Thyroid gland (tissue), 4 donors: Measurements from ENCODE around the gene C5orf63.

Experiments
- POLR2A ChIP-seq, 2 donors: fragments of 450-650 bp; IDR thresholded peaks; one replicate each; pipeline ENCODE4 v1.6.1; 2017; ENCODE audit warnings: antibody characterized with exemption in 2 of 2, mild to moderate bottlenecking in 2 of 2, moderate library complexity in 1 of 2
- TF ChIP-seq, protein P1 (sequence below), 6 experiments: fragments of 200-600 bp in 3 of 6; fragments of 450-650 bp in 3 of 6; sonication (generic) in 3 of 6; IDR thresholded peaks; one replicate each; pipeline ENCODE4 v1.5.1; 2016 to 2019; ENCODE audit warnings: antibody characterized with exemption in 6 of 6, mild to moderate bottlenecking in 2 of 6, inconsistent platforms in 1 of 6, moderate library complexity in 1 of 6

DNA sequence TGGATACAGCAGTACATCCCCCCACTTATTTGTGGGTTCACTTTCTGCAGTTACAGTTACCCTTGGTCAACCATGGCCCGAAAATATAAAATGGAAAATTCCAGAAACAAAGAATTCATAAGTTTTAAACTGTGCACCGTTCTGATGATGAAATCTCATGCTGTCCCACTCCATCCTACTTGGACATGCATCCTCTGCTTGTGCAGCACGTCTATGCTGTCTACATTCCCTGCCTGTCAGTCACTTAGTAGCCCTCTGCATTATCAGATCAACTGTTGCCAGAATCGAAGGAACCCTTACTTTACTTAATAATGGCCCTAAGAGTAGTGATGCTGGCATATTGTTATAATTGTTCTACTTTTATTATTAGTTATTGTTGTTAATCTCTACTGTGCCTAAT, 57.6 kb downstream of the C5orf63 start:
- TF ChIP-seq, protein P1, sequence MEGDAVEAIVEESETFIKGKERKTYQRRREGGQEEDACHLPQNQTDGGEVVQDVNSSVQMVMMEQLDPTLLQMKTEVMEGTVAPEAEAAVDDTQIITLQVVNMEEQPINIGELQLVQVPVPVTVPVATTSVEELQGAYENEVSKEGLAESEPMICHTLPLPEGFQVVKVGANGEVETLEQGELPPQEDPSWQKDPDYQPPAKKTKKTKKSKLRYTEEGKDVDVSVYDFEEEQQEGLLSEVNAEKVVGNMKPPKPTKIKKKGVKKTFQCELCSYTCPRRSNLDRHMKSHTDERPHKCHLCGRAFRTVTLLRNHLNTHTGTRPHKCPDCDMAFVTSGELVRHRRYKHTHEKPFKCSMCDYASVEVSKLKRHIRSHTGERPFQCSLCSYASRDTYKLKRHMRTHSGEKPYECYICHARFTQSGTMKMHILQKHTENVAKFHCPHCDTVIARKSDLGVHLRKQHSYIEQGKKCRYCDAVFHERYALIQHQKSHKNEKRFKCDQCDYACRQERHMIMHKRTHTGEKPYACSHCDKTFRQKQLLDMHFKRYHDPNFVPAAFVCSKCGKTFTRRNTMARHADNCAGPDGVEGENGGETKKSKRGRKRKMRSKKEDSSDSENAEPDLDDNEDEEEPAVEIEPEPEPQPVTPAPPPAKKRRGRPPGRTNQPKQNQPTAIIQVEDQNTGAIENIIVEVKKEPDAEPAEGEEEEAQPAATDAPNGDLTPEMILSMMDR (IDR thresholded peaks at IDR 0.05) = no peak
- no peak for TF ChIP-seq POLR2A (IDR thresholded peaks at IDR 0.05)
